Fibroblast of mammary gland (primary cell): Measurements from ENCODE around the gene ATRNL1.

Experiments
- DNase-seq: peaks from one replicate; pipeline ENCODE4 v3.0.0-alpha.2; 2010; ENCODE audit warnings: low read depth
- H3K4me3 ChIP-seq: 2 replicates; pipeline ENCODE4 v1.5.1; 2011; ENCODE audit warnings: low read depth, mild to moderate bottlenecking, low read length, moderate library complexity; ENCODE audit not compliant: control insufficient read depth
- TF ChIP-seq, protein P1 (sequence below): conservative IDR thresholded peaks from 2 replicates; pipeline ENCODE4 v1.5.1; 2011; ENCODE audit warnings: low read depth, low read length, inconsistent platforms; ENCODE audit not compliant: control insufficient read depth, insufficient read depth

ATRNL1 gene

DNA sequence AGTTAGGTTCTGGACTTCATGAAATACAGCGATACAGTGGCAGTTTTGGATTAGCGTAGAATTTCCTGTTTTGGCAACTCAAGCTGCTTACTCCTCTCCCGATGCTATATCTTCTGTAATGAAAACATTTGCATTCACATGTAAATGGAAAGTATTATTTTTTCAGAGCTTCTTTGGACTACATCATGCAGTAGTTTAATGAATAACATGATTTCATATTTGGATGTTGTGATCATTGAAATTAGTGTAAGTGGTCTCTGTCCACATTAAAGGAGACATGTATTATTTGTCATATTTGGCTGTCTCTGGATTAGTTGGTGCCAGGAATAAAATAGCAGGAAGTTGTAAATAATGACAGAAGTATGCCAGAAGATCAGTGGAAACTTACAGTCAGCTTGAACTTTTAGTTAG, 848.2 kb downstream of the ATRNL1 start:
- TF ChIP-seq, protein P1, sequence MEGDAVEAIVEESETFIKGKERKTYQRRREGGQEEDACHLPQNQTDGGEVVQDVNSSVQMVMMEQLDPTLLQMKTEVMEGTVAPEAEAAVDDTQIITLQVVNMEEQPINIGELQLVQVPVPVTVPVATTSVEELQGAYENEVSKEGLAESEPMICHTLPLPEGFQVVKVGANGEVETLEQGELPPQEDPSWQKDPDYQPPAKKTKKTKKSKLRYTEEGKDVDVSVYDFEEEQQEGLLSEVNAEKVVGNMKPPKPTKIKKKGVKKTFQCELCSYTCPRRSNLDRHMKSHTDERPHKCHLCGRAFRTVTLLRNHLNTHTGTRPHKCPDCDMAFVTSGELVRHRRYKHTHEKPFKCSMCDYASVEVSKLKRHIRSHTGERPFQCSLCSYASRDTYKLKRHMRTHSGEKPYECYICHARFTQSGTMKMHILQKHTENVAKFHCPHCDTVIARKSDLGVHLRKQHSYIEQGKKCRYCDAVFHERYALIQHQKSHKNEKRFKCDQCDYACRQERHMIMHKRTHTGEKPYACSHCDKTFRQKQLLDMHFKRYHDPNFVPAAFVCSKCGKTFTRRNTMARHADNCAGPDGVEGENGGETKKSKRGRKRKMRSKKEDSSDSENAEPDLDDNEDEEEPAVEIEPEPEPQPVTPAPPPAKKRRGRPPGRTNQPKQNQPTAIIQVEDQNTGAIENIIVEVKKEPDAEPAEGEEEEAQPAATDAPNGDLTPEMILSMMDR = no peak

DNA sequence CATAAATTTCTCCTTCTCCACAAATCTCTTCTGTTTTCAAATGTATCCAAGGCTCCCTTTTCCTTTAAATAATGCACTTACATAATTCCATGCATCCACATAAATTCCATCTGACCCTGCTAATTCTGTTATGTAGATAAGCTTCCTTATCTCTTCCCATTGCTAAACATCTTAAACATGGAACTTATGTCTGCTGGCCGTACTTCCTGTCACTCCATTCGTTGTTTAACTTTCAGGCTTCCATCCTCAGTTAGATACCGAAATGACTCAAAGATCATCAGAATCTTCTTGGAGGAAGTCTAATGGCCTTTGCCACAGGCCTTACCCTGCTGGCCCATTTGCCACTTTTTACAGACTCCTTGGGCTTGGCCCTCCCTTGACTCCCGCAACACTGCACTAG, 848.9 kb downstream of the ATRNL1 start:
- TF ChIP-seq, protein P1 = no peak
- no peak for DNase-seq

More for the DNA sequence above, 848.2 kb downstream of the ATRNL1 start:
- no peak overlapping the region for H3K4me3 ChIP-seq
- DNase-seq = no peak

DNA sequence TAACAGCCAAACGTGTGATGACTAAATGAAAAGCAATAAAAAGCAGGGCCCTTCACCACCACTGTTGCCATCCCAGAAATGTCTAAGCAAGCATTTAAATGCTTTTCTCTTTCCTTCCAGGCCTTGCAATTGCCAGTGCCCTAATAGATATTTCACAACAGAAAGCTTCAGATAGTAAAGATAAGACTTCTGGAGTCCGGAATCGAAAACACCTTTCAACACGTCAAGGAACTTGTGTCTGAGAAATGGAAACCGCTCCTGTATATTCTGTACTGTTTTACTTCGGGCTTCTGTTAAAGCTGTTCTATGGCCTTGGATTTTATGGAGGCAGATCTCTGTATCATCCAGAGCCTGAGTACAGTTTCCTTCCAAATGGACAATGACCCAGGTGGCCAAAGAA, 851.4 kb downstream of the ATRNL1 start:
- DNase-seq = no peak
- TF ChIP-seq, protein P1 = no peak
- H3K4me3 ChIP-seq = no peak overlapping the region

More for the DNA sequence above, 848.9 kb downstream of the ATRNL1 start:
- H3K4me3 ChIP-seq = no peak overlapping the region

DNA sequence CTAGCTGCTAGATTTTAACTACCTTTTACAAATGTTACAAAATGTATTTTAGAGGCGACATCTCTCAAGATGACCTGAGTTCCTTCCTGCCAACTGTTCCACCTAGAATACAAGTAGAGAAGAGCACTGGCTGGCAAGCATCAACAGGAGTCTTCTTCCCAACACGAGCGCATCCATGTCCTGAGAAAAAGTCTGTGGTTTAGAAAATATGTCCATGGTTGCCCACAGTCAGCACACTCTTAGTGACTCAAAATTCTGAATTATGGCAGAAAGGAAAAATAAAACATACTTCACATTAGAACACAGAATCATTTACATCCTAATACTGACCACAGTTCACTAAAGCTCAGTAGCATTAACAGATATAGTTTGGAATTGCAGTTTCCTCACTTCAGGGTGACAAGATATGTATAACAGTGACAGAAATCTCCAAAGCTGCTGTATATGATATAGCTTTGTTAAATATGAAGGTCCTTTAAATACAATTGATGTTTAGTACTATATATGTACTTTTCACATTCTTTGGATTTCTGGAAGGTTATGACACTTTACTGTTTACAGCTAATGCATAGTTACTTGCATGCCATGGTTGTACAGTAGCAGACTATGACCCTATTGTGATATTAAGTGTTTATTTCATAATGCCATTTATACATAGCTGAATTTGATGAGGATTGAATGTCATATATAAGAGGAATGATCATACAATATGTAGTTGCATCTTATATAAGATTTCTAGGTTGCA, 852.7 kb downstream of the ATRNL1 start:
- TF ChIP-seq, protein P1 = no peak
- no peak for DNase-seq

DNA sequence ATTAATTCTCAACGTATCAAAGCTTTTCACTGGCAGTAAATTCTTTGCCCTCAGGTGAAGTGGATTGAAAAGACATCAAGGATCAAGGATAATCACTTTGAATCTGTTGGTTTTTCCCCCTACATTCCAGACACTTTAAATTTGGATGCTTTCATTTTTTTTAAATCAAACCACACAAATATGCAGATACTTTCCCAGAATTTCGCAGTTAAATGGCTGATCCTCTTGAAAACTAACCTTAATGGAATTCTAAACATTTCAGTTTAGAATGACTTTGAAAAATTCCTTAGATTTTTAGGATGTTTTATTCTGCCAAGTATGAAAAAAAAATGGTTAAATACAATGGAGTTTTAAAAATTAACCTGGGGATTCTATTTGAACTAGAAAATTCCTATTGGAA, 853.9 kb downstream of the ATRNL1 start:
- no peak for DNase-seq
- TF ChIP-seq, protein P1 = no peak
- no peak overlapping the region for H3K4me3 ChIP-seq

More for the DNA sequence above, 852.7 kb downstream of the ATRNL1 start:
- no peak overlapping the region for H3K4me3 ChIP-seq

DNA sequence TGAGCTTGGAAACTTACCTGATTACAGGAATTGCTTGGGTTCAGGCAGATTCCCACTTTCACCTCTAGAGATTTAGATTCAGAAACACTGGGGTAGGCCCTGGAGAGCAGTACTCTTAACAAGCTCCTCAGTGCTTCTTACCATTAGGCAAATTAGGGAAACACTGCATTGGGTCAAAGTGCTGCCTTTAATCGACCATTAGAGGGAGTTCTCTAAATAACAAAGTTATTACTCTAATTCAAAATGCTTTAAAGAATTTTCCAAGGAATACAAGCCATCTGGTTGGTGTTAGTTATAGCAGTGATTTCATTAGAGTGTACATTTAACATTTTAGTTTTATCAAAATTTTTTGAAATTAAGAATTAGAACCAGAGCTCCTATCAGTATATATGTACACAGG, 855.3 kb downstream of the ATRNL1 start:
- TF ChIP-seq, protein P1 = peak; percentile 40
- H3K4me3 ChIP-seq = no peak overlapping the region
- peak; percentile 34 for DNase-seq
